GM18498 (cell line): ENCODE data around the gene URB1.
"Not testable (repeated sequence)": the region's sequence is repeated elsewhere in the genome, so short reads cannot be mapped to it uniquely, and the experiment has no call there.

Source experiments
- ATAC-seq: cut with Tn5 transposase; IDR thresholded peaks from one replicate; pipeline ENCODE4 v1.9.1; 2021; ENCODE audit warnings: mild to moderate bottlenecking, moderate library complexity; ENCODE audit not compliant: unreplicated experiment

URB1 gene

GRCh38 chr21:32328595-32328994 lies 64.2 kb downstream of the URB1 start:
- no peak for ATAC-seq

GRCh38 chr21:32325706-32326105 lies 67.1 kb downstream of the URB1 start:
- no peak for ATAC-seq

GRCh38 chr21:32322676-32323075 lies 70.1 kb downstream of the URB1 start:
- ATAC-seq = no peak

GRCh38 chr21:32322103-32322502 lies 70.7 kb downstream of the URB1 start:
- no peak for ATAC-seq

GRCh38 chr21:32321480-32321879 lies 71.3 kb downstream of the URB1 start:
- ATAC-seq = no peak

GRCh38 chr21:32320726-32321125 lies 72.1 kb downstream of the URB1 start:
- no peak for ATAC-seq

GRCh38 chr21:32320059-32320458 lies 72.8 kb downstream of the URB1 start:
- no peak for ATAC-seq

GRCh38 chr21:32319012-32319411 lies 73.8 kb downstream of the URB1 start:
- no peak for ATAC-seq

GRCh38 chr21:32317726-32318125 lies 75.1 kb downstream of the URB1 start:
- no peak for ATAC-seq

GRCh38 chr21:32316361-32317215 lies 76.2 kb downstream of the URB1 start:
- no peak for ATAC-seq

- no peak for ATAC-seq
These were observed 77.1 kb downstream of the URB1 start for GRCh38 chr21:32315511-32316281.

- no peak for ATAC-seq
These were observed 78.0 kb downstream of the URB1 start for GRCh38 chr21:32314806-32315205.

- ATAC-seq = no peak
These were observed 79.8 kb downstream of the URB1 start for GRCh38 chr21:32312976-32313375.

- no peak for ATAC-seq
These were observed 80.5 kb downstream of the URB1 start for GRCh38 chr21:32312326-32312725.

GRCh38 chr21:32311621-32312020 lies 81.2 kb downstream of the URB1 start:
- no peak for ATAC-seq

- not testable (repeated sequence) for ATAC-seq
These were observed 81.8 kb downstream of the URB1 start for GRCh38 chr21:32310976-32311375.

- no peak for ATAC-seq
These were observed 82.8 kb downstream of the URB1 start for GRCh38 chr21:32309906-32310460.

GRCh38 chr21:32308696-32309095 lies 84.1 kb downstream of the URB1 start:
- ATAC-seq = no peak

- no peak for ATAC-seq
These were observed 85.1 kb downstream of the URB1 start for GRCh38 chr21:32307706-32308105.

- no peak for ATAC-seq
These were observed 86.6 kb downstream of the URB1 start for GRCh38 chr21:32306021-32306780.

GRCh38 chr21:32304998-32305397 lies 87.8 kb downstream of the URB1 start:
- no peak for ATAC-seq
